DOHH2 (cell line): ENCODE measurements around the gene DNAJC18.

Experiments
- CTCF ChIP-seq: fragments of 200-600 bp; sonication (generic); IDR thresholded peaks from one replicate; pipeline ENCODE4 v1.5.1; 2014; ENCODE audit warnings: antibody characterized with exemption, mild to moderate bottlenecking, low read depth, low read length; ENCODE audit not compliant: poor library complexity, severe bottlenecking
- EZH2phosphoT487 ChIP-seq: fragments of 200-600 bp; sonication (generic); IDR thresholded peaks from 2 replicates; pipeline ENCODE4 v1.6.1; 2017; ENCODE audit warnings: borderline replicate concordance, mild to moderate bottlenecking, antibody characterized with exemption, low read length, moderate library complexity, mixed read lengths

GRCh38 chr5:139360384-139360783 is 78.9 kb downstream of the DNAJC18 start:
- TF ChIP-seq CTCF (no peak), EZH2phosphoT487 (no peak)
